Urothelium cell line (cell line): ENCODE results near the gene TMEM50A.
"Not testable (repeated sequence)": the region's sequence is repeated elsewhere in the genome, so short reads cannot be mapped to it uniquely, and the experiment has no call there.

Experiments used
- DNase-seq: peaks from one replicate; pipeline ENCODE4 v3.0.0; 2011; ENCODE audit warnings: low spot score, mixed read lengths
- FAIRE-seq: peaks from 2 replicates; lab custom pipeline; 2011; peaks lifted over from hg19 to GRCh38; lab: Jason Lieb, UNC

TMEM50A gene

DNA sequence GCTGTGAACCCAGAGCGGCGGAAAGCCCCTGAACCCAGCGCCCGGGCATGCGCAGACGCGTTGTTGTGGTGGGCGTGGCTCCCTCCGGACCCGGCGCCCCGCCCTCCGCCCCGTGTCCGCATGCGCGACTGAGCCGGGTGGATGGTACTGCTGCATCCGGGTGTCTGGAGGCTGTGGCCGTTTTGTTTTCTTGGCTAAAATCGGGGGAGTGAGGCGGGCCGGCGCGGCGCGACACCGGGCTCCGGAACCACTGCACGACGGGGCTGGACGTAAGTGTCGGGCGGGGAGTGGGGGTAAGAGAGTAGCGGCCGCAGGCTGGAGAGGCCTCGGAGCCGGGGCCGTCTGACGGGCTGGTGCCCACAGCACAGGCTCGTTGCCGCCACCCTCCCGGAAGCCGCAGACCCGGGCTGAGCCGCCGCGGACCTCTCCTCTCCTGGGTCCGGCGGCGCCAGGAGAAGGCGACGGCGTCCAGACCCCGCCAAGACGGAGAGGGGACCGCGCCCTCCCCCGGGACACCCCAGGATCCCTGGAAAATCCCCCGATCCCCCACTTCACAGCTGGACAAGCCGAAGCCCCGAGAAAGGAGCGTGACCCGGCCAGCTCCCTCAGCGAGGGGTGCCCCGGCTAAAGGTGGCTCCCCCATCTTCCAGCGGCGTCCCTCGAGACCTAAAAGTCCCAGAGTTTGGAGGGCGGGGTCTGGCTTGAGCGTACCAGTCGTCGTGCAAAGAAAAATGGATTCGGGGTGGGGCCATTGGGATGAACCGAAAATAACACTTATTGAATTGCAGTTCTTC, at the start of gene TMEM50A:
Gene TMEM50A (plus strand): TSS at position 147 of the 794 bp plus-strand sequence. CDS start 2,153 bp downstream, outside the sequence.
- peak; percentile 92 for DNase-seq
- FAIRE-seq, result peak; percentile 93

- DNase-seq, FAIRE-seq: not testable (repeated sequence)
Measured at GRCh38 chr1:25288573-25289101, 49.5 kb upstream of the TMEM50A start.

DNA sequence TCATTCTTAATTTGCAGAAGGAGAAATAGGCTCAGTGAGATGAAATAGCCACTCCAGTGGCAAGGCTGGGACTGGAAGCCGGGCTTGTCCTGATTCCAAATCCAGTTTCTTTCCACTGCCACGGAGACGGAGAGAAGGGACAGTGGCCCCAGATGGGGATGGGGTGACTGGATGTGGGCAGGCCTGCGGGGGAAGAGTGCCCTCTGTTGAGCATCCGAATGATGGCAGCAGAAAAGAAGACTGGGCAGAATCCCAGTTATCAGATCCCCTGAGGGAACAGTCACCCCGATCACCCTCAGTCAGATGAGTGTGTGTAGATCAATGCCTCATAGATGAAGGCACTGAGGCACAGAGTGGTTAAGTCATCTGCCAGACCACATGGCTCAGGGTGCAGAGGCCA, 48.1 kb upstream of the TMEM50A start:
- peak; percentile 46 for FAIRE-seq
- DNase-seq, result not testable (repeated sequence)

GRCh38 chr1:25293426-25293825, 44.7 kb upstream of the TMEM50A start:
- DNase-seq, FAIRE-seq: not testable (repeated sequence)

DNA sequence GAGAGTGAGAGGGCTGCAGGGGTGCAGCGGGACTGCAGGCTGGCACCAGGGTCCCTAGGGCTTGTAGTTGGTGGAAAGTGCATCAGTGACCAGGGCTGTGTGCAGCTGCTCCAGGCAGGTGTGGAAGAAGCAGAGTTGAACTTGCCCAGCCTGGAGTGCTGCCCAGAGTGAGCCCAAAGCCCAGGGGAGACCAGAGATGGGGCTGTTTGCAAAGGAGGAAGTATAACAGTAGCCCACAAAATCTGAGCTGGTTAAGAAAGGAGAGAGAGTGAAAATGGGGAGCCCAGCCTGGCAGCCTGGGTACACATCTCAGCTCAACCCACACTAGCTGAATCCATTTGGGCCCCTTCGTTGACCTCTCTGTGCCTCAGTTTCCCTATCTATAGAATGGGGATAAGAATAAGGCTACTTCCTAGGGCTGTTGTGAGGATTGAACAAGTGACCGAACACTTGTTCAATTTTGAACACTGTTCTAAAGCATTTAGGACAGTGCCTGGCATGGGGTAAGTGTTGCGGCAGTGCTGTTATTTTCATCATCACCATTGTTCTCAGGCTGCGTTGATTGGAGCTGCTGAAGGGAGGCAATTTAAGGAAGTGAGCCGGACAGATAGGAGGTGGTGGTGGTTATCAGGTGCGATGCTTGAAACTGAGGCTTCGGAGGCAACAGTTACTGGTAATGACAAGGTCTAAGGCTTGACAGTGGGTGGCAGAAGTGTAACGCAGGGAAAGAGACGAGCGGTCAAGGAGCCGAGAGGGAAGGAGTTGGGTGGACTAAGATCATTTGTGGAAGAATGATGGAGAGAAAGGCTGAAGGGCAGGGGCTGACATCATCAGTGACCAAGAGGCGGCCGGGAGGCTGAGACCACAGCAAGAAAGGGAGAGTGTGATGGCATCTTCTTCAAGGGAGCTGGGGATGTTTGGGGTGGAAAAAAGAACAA, 43.0 kb upstream of the TMEM50A start:
- peak; percentile 96 for FAIRE-seq
- DNase-seq, result not testable (repeated sequence)

DNA sequence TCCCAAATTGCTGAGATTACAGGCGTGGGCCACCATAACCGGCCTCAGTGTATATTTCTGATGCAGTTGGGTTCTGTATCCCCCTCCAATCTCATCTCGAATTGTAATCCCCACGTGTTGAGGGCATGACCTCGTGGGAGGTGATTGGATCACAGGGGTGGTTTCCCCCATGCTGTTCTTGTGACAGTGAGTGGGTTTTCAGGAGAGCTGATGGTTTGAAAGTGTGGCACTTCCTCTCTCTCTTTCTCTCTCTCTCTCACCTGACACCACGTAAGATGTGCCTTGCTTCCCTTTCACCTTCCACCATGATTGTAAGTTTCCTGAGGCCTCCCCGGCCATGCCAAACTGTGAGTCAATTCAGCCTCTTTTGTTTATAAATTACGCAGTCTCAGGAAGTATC, 41.6 kb upstream of the TMEM50A start:
- FAIRE-seq, result not testable (repeated sequence)

DNA sequence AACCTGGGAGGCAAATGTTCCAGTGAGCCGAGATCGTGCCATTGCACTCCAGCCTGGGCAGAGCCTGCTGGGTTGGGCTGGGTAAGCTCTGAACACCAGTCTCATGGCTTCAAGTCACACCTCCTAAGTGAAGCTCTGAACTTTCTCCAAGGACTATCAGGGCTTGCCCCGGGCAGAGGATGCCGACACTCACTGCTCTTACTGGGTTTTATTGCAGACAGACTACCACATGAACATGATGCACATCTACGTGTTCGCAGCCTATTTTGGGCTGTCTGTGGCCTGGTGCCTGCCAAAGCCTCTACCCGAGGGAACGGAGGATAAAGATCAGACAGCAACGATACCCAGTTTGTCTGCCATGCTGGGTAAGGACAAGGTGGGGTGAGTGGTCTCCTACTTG, 37.4 kb upstream of the TMEM50A start:
- not testable (repeated sequence) for FAIRE-seq, DNase-seq

More for the DNA sequence above, 41.6 kb upstream of the TMEM50A start:
- DNase-seq, result not testable (repeated sequence)

- not testable (repeated sequence) for DNase-seq, FAIRE-seq
Measured at GRCh38 chr1:25302330-25302729, 35.8 kb upstream of the TMEM50A start.

- FAIRE-seq, result peak; percentile 89
- DNase-seq, result not testable (repeated sequence)
Measured at GRCh38 chr1:25304936-25305335, 33.2 kb upstream of the TMEM50A start.

GRCh38 chr1:25308168-25308567, 30.0 kb upstream of the TMEM50A start:
- DNase-seq, FAIRE-seq: not testable (repeated sequence)

DNA sequence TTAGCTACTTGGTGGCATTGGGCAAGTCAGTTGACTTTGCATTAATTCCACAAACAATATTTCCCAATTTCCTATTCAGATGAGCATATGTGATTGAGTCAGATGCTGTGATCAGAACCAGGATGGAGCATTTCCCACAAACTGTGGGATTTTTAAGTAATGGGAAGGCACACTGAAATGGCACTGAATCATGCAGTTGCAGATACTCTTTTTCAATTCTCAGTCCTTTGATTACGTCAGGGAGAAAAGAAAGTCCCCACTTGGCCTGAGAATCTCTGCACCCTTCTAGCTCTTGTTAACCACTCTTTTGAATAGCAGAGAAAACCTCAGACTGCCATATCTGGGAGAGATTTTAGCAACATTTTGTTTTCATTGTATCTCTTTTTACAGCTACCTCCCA, 29.0 kb upstream of the TMEM50A start:
- FAIRE-seq, result not testable (repeated sequence)

GRCh38 chr1:25309486-25309885, 28.6 kb upstream of the TMEM50A start:
- not testable (repeated sequence) for DNase-seq, FAIRE-seq

More for the DNA sequence above, 29.0 kb upstream of the TMEM50A start:
- DNase-seq, result not testable (repeated sequence)

GRCh38 chr1:25312806-25313470, 25.2 kb upstream of the TMEM50A start:
- FAIRE-seq, result peak; percentile 17
- DNase-seq, result not testable (repeated sequence)

DNA sequence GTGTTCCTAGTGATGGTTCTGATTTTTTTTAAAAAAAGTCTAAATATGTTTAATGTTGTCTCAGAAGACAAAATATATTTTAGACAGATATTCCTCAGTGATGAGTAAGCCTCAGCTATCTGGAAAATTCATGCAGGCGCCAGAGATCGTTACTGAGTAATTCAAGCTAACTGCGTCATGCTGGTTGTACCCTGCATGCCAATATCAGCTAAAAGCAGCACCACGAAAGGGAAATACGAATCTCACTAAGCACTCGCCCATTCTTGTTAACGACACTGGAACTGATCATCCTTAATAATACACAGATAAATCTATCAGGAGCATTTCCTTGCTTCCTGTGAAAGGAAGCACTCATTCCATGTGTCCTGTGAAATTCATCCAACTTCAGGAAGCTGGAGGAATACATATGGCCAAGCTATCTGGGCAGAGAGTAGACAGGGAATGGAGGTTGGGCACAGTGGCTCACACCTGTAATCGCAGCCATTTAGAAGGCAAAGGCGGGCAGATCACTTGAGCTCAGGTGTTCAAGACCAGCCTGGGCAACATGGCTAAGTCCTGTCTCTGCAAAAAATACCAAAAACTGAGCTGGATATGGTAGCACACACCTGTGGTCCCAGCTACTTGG, 17.7 kb upstream of the TMEM50A start:
- peak; percentile 28 for DNase-seq
- peak; percentile 23 for FAIRE-seq

- not testable (repeated sequence) for FAIRE-seq, DNase-seq
Measured at GRCh38 chr1:25322127-25322526, 16.0 kb upstream of the TMEM50A start.

DNA sequence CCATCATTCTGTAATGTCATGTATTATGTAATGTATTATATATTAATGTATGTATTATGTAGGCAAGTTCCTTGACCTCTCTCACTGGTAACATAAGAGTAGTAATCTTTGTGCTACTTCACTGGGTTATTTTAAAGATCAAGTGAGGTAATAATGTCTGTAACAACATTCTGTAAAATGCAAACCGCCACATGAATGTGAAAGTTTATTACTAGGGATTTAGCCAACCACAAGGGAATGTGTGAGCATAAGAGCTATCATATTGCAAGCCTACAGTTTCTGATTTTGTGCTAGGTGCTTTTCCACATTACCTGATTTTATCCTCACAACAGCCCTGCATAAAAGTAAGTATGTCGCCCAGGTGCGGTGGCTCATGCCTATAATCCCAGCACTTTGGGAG, 13.7 kb upstream of the TMEM50A start:
- not testable (repeated sequence) for FAIRE-seq, DNase-seq

GRCh38 chr1:25327864-25328790, 10.0 kb upstream of the TMEM50A start:
- not testable (repeated sequence) for FAIRE-seq, DNase-seq

DNA sequence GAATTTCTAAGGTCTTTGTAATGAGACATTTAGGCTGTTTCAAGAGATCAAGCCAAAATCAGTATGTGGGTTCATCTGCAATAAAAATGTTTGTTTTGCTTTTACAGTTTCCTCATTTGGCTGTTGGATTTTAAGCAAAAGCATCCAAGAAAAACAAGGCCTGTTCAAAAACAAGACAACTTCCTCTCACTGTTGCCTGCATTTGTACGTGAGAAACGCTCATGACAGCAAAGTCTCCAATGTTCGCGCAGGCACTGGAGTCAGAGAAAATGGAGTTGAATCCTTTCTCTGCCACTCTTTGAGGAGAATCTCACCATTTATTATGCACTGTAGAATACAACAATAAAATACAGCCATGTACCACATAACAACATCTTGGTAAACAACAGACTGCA, 9.3 kb upstream of the TMEM50A start:
- FAIRE-seq, result not testable (repeated sequence)

DNA sequence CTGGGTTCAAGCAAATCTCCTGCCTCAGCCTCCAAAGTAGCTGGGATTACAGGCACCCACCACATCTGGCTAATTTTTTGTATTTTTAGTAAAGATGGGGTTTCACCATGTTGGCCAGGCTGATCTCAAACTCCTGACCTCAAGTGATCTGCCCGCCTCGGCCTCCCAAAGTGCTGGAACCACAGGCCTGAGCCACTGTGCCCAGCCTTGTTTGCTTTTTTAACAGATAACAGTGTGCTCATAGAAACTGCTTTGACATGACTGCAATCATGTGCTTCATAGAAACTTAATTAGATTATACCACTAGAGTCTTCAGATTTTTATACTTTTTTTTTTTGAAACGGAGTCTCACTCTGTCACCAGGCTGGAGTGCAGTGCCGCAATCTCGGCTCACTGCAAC, 8.8 kb upstream of the TMEM50A start:
- not testable (repeated sequence) for DNase-seq, FAIRE-seq

More for the DNA sequence above, 9.3 kb upstream of the TMEM50A start:
- not testable (repeated sequence) for DNase-seq
